PC-3 (cell line): ENCODE measurements around the gene WDR19. TPM values are rescaled to one million over a fixed set of nuclear protein-coding genes. Genes with fewer than 3 reads are reported as not detected.

Experiments used
- ATAC-seq: fragments of 200-7000 bp; cut with Tn5 transposase; 2 replicates; pipeline ENCODE4 v1.9.1; 2020; ENCODE audit warnings: mild to moderate bottlenecking, moderate library complexity
- BruUV-seq: library from RNA; stranded (reverse); fragments of 400-500 nt; replicated peaks from 2 replicates; lab custom pipeline; 2021; lab: Mats Ljungman, UMichigan
- CTCF ChIA-PET: fragments of 300-600 bp; sonication (Branson Sonifier 250); formaldehyde crosslinking; loops from one replicate; lab custom pipeline; 2022; ENCODE audit warnings: antibody characterized with exemption; lab: Charles Lee
- POLR2A ChIA-PET: fragments of 300-600 bp; sonication (Branson Sonifier 250); formaldehyde crosslinking; loops from one replicate; lab custom pipeline; 2022; ENCODE audit warnings: antibody characterized with exemption; ENCODE audit not compliant: unreplicated experiment; lab: Charles Lee
- DNase-seq: peaks from one replicate; pipeline ENCODE4 v3.0.0-alpha.2; 2015
- H2AFZ ChIP-seq: fragments of 300-600 bp; sonication (generic); 2 replicates; pipeline ENCODE4 v1.6.0; 2016; ENCODE audit warnings: antibody characterized with exemption, low read length
- H3F3A ChIP-seq: fragments of 300-600 bp; sonication (generic); one replicate; pipeline ENCODE4 v1.6.0; 2017; ENCODE audit warnings: antibody characterized with exemption, low read length, control low read depth, mild to moderate bottlenecking; ENCODE audit not compliant: unreplicated experiment
- H3K27ac ChIP-seq: fragments of 300-600 bp; sonication (generic); 2 replicates; pipeline ENCODE4 v1.5.1; 2016; ENCODE audit warnings: mild to moderate bottlenecking, low read length
- H3K27me3 ChIP-seq: fragments of 300-600 bp; sonication (generic); 2 replicates; pipeline ENCODE4 v1.6.1; 2016; ENCODE audit warnings: low read length, mixed read lengths
- H3K36me3 ChIP-seq: fragments of 300-600 bp; sonication (generic); 2 replicates; pipeline ENCODE4 v1.6.1; 2016; ENCODE audit warnings: low read depth, mixed run types, low read length, mixed read lengths
- H3K4me1 ChIP-seq: fragments of 300-600 bp; sonication (generic); 2 replicates; pipeline ENCODE4 v1.5.1; 2016; ENCODE audit warnings: low read length; ENCODE audit not compliant: insufficient read depth
- H3K4me2 ChIP-seq: fragments of 300-600 bp; sonication (generic); 2 replicates; pipeline ENCODE4 v1.6.0; 2016; ENCODE audit warnings: low read length
- H3K4me3 ChIP-seq: fragments of 300-600 bp; sonication (generic); 2 replicates; pipeline ENCODE4 v1.5.1; 2016; ENCODE audit warnings: mild to moderate bottlenecking, low read length, mixed read lengths
- H3K79me2 ChIP-seq: fragments of 300-600 bp; sonication (generic); 2 replicates; pipeline ENCODE4 v1.6.1; 2017; ENCODE audit warnings: low read length, mixed read lengths
- H3K9ac ChIP-seq: fragments of 300-600 bp; sonication (generic); 2 replicates; pipeline ENCODE4 v1.6.0; 2016; ENCODE audit warnings: mild to moderate bottlenecking, low read length
- H3K9me2 ChIP-seq: fragments of 300-600 bp; sonication (generic); replicated peaks from 2 replicates; pipeline ENCODE4 v1.6.1; 2016; ENCODE audit warnings: mixed run types, low read length, mixed read lengths
- H3K9me3 ChIP-seq: fragments of 300-600 bp; sonication (generic); 2 replicates; pipeline ENCODE4 v1.6.1; 2016; ENCODE audit warnings: low read length, mixed read lengths
- H4K20me1 ChIP-seq: fragments of 300-600 bp; sonication (generic); 2 replicates; pipeline ENCODE4 v1.6.1; 2016; ENCODE audit warnings: low read length, mixed read lengths
- EZH2 ChIP-seq: fragments of 300-600 bp; sonication (generic); IDR thresholded peaks from one replicate; pipeline ENCODE4 v1.6.1; 2017; ENCODE audit warnings: antibody characterized with exemption, mild to moderate bottlenecking, low read length; ENCODE audit not compliant: unreplicated experiment
- EZH2phosphoT487 ChIP-seq: fragments of 300-600 bp; sonication (generic); IDR thresholded peaks from 2 replicates; pipeline ENCODE4 v1.6.1; 2018; ENCODE audit warnings: mild to moderate bottlenecking, antibody characterized with exemption, low read length, borderline replicate concordance
- intact Hi-C: fragments of 100-400 bp; cut with micrococcal nuclease; formaldehyde crosslinking; loops from 2 replicates; pipeline ENCODE4 v1.9.0; 2023
- total RNA-seq: library from RNA; depleted of rRNA; stranded (reverse); fragments of >200 nt; gene quantifications from 2 replicates; pipeline ENCODE4 v1.2.3, GENCODE V29; 2014
- TF ChIP-seq, protein P1 (sequence below): fragments of 300-600 bp; sonication (generic); conservative IDR thresholded peaks from 2 replicates; pipeline ENCODE4 v1.5.1; 2017; ENCODE audit warnings: antibody characterized with exemption, low read depth, mild to moderate bottlenecking, low read length

WDR19 gene
- total RNA-seq, 1 experiment from 2014 or later = 11.0 TPM

DNA sequence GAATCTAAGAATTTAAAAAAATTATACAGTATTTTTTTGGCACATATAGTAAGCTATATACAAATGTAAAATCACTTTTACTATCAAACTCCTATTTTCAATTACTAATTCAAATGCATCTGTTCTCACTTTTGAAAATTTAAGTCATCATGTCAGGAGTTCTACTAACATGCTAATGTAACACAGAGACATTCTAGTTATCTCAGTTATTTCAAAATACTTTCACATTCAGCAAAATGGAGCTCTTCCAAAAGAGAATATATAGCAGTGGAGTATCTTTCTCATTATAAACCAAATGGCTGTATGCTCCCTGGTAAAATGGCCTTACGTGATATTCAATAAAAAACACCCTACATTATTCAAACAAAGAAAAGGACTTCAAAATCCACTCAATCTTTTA lies 141.5 kb downstream of the WDR19 start:
- TF ChIP-seq EZH2phosphoT487 (no peak), EZH2 (no peak)
- TF ChIP-seq, protein P1, sequence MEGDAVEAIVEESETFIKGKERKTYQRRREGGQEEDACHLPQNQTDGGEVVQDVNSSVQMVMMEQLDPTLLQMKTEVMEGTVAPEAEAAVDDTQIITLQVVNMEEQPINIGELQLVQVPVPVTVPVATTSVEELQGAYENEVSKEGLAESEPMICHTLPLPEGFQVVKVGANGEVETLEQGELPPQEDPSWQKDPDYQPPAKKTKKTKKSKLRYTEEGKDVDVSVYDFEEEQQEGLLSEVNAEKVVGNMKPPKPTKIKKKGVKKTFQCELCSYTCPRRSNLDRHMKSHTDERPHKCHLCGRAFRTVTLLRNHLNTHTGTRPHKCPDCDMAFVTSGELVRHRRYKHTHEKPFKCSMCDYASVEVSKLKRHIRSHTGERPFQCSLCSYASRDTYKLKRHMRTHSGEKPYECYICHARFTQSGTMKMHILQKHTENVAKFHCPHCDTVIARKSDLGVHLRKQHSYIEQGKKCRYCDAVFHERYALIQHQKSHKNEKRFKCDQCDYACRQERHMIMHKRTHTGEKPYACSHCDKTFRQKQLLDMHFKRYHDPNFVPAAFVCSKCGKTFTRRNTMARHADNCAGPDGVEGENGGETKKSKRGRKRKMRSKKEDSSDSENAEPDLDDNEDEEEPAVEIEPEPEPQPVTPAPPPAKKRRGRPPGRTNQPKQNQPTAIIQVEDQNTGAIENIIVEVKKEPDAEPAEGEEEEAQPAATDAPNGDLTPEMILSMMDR = no peak
- no peaks in the 10 kb centered on the region for H3K9me2 ChIP-seq
- ChIA-PET POLR2A (no interaction called here), CTCF (no interaction called here)
- BruUV-seq = no TSS peak
- DNase-seq (no peak), ATAC-seq (no peak)
- H3K27me3 ChIP-seq = no peaks in the 10 kb centered on the region
- H3F3A ChIP-seq = no peaks in the 10 kb centered on the region
- intact Hi-C loops = no loop called here
- no peaks in the 10 kb centered on the region for H3K79me2 ChIP-seq
- H3K9ac ChIP-seq = no peak overlapping the region
- H3K36me3 ChIP-seq = peaks cover 7% of the 10 kb centered on the region
- peaks cover 24% of the 10 kb centered on the region for H3K4me1 ChIP-seq
- no peak overlapping the region for H3K4me3 ChIP-seq
- no peak overlapping the region for H3K27ac ChIP-seq
- no peaks in the 10 kb centered on the region for H4K20me1 ChIP-seq
- H3K4me2 ChIP-seq = no peak overlapping the region
- no peak overlapping the region for H2AFZ ChIP-seq
- no peaks in the 10 kb centered on the region for H3K9me3 ChIP-seq

DNA sequence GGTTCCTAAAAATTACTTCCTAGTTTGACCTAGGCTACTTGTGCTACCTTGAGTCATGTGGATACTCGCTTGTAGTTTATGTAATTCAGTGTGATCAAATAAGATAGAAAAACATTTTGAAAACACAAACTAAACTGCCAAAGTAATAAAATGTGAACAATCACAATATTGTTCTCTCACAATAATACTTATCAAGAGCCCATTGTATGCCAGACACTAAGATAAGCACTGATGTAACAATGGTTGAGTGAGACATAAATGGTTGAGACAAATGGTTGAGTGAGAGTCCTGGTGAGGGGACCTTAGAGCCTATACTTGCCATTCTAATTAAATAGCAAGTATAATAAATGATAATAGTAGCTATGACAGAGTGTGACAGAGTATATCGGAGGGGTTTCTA lies 142.1 kb downstream of the WDR19 start:
- H3K4me2 ChIP-seq = no peak overlapping the region
- DNase-seq (no peak), ATAC-seq (no peak)
- TF ChIP-seq, protein P1 = no peak
- TF ChIP-seq EZH2 = no peak
- POLR2A ChIA-PET = no interaction called here
- H3K79me2 ChIP-seq = no peaks in the 10 kb centered on the region
- intact Hi-C loops = no loop called here
- CTCF ChIA-PET = no interaction called here
- H4K20me1 ChIP-seq = no peaks in the 10 kb centered on the region
- peaks cover 18% of the 10 kb centered on the region for H3K4me1 ChIP-seq
- no peaks in the 10 kb centered on the region for H3K9me2 ChIP-seq
- H3K4me3 ChIP-seq = no peak overlapping the region
- H3K9ac ChIP-seq = no peak overlapping the region
- no peaks in the 10 kb centered on the region for H3K9me3 ChIP-seq
- H3F3A ChIP-seq = no peaks in the 10 kb centered on the region
- H3K27me3 ChIP-seq = no peaks in the 10 kb centered on the region
- no TSS peak for BruUV-seq
- H2AFZ ChIP-seq = no peak overlapping the region
- H3K36me3 ChIP-seq = peaks cover 4% of the 10 kb centered on the region
- no peak overlapping the region for H3K27ac ChIP-seq

DNA sequence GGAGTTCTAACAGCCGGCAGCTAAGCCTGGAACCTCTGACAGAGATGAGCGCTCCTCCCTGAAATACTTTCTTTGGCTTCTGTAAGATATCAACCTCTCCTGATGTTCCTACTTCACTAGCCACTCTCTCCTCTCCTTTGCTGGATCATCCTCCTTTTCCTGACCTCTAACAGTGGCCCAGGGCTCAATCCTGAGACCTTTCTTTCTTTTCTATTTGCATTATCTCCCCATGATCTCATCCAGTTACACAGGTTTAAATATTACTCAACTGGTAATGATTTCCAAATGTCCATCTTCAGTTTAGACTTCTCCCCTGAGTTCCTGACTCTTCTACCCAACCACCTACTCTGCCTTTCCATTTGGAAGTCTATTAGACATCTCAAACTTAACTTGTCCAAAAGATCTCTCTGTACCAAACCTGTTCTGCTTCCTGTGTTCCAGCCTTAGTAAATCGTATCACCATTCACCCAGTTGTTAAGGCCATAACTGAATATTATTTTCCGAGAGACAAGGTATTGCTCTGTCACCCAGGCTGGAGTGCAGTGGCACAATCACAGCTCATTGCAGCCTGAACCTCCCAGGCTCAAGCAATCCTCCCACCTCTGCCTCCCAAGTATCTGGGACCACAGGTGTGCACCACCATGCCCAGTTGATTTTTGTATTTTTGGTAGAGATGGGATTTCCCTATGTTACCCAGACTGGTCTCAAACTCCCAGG lies 142.7 kb downstream of the WDR19 start:
- Histone ChIP-seq H3K4me2 (no peak overlapping the region), H3K9ac (no peak overlapping the region), H3K9me3 (no peaks in the 10 kb centered on the region), H3K4me3 (no peak overlapping the region), H3K79me2 (no peaks in the 10 kb centered on the region), H4K20me1 (no peaks in the 10 kb centered on the region), H3K4me1 (peaks cover 12% of the 10 kb centered on the region), H3F3A (no peaks in the 10 kb centered on the region), H3K27ac (no peak overlapping the region), H3K27me3 (no peaks in the 10 kb centered on the region), H2AFZ (no peak overlapping the region), H3K36me3 (peaks cover 4% of the 10 kb centered on the region), H3K9me2 (no peaks in the 10 kb centered on the region)
- BruUV-seq = no TSS peak
- DNase-seq (no peak), ATAC-seq (no peak)
- TF ChIP-seq EZH2 (no peak), EZH2phosphoT487 (no peak)
- TF ChIP-seq, protein P1 = no peak
- ChIA-PET CTCF (no interaction called here), POLR2A (no interaction called here)
- intact Hi-C loops = no loop called here
